H9 (cell line): ENCODE results near the gene HBS1L. TPM values are rescaled to one million over a fixed set of nuclear protein-coding genes. Genes with fewer than 3 reads are reported as not detected.

Experiments
- DNase-seq: peaks from one replicate; pipeline ENCODE4 v3.0.0-alpha.2; 2017
- H2AFZ ChIP-seq: one replicate; pipeline ENCODE4 v1.6.1; 2013; ENCODE audit warnings: mild to moderate bottlenecking, low read length, control low read depth, moderate library complexity
- H2AK5ac ChIP-seq: 2 replicates; pipeline ENCODE4 v1.6.1; 2013; ENCODE audit warnings: low read length, control low read depth, mixed read lengths; ENCODE audit not compliant: insufficient read length
- H2BK120ac ChIP-seq: one replicate; pipeline ENCODE4 v1.6.1; 2013; ENCODE audit warnings: low read depth, mild to moderate bottlenecking, low read length, control low read depth, inconsistent platforms; ENCODE audit not compliant: poor library complexity, severe bottlenecking
- H2BK12ac ChIP-seq: 2 replicates; pipeline ENCODE4 v1.6.1; 2013; ENCODE audit warnings: low read length, control low read depth, mixed read lengths, low read depth; ENCODE audit not compliant: insufficient read length
- H2BK15ac ChIP-seq: 2 replicates; pipeline ENCODE4 v1.6.1; 2013; ENCODE audit warnings: low read depth, low read length, control low read depth
- H2BK20ac ChIP-seq: one replicate; pipeline ENCODE4 v1.6.1; 2013; ENCODE audit warnings: low read depth, mild to moderate bottlenecking, low read length, control low read depth, inconsistent platforms; ENCODE audit not compliant: poor library complexity, severe bottlenecking
- H2BK5ac ChIP-seq: 2 replicates; pipeline ENCODE4 v1.6.1; 2013; ENCODE audit warnings: low read length, control low read depth, mixed read lengths; ENCODE audit not compliant: insufficient read length
- H3K14ac ChIP-seq: 2 replicates; pipeline ENCODE4 v1.6.1; 2013; ENCODE audit warnings: low read length, control low read depth; ENCODE audit not compliant: insufficient read depth
- H3K18ac ChIP-seq: 2 replicates; pipeline ENCODE4 v1.6.1; 2013; ENCODE audit warnings: low read depth, mild to moderate bottlenecking, mixed read lengths, low read length, control low read depth; ENCODE audit not compliant: insufficient read length
- H3K23ac ChIP-seq: 2 replicates; pipeline ENCODE4 v1.6.1; 2013; ENCODE audit warnings: low read length, control low read depth, mixed read lengths, low read depth; ENCODE audit not compliant: insufficient read length
- H3K23me2 ChIP-seq: 2 replicates; pipeline ENCODE4 v1.6.1; 2013; ENCODE audit warnings: low read depth, mild to moderate bottlenecking, mixed read lengths, low read length, control low read depth; ENCODE audit not compliant: insufficient read length, poor library complexity, severe bottlenecking
- H3K27ac ChIP-seq: 2 replicates; pipeline ENCODE4 v1.5.1; 2013; ENCODE audit warnings: low read length, control low read depth, mixed read lengths, low read depth; ENCODE audit not compliant: insufficient read length
- H3K27me3 ChIP-seq: 2 replicates; pipeline ENCODE4 v1.6.1; 2013; ENCODE audit warnings: low read length, control low read depth, inconsistent platforms; ENCODE audit not compliant: insufficient read depth
- H3K4ac ChIP-seq: 2 replicates; pipeline ENCODE4 v1.6.1; 2013; ENCODE audit warnings: low read depth, mild to moderate bottlenecking, control low read depth, inconsistent platforms, low read length, moderate library complexity
- H3K4me1 ChIP-seq: 2 replicates; pipeline ENCODE4 v1.6.1; 2013; ENCODE audit warnings: low read length, control low read depth, inconsistent platforms; ENCODE audit not compliant: insufficient read depth
- H3K4me2 ChIP-seq: 2 replicates; pipeline ENCODE4 v1.6.1; 2013; ENCODE audit warnings: low read length, control low read depth, mixed read lengths; ENCODE audit not compliant: insufficient read length, insufficient read depth
- H3K56ac ChIP-seq: 2 replicates; pipeline ENCODE4 v1.6.1; 2013; ENCODE audit warnings: low read depth, mild to moderate bottlenecking, mixed read lengths, low read length, control low read depth; ENCODE audit not compliant: insufficient read length
- H3K79me1 ChIP-seq: 2 replicates; pipeline ENCODE4 v1.6.1; 2013; ENCODE audit warnings: low read depth, mild to moderate bottlenecking, moderate library complexity, low read length, control low read depth, inconsistent platforms; ENCODE audit not compliant: insufficient read depth, poor library complexity, severe bottlenecking
- H3K79me2 ChIP-seq: 2 replicates; pipeline ENCODE4 v1.6.1; 2013; ENCODE audit warnings: low read length, control low read depth, inconsistent platforms; ENCODE audit not compliant: insufficient read depth
- H3K9ac ChIP-seq: 2 replicates; pipeline ENCODE4 v1.6.1; 2013; ENCODE audit warnings: low read length, control low read depth, mixed read lengths; ENCODE audit not compliant: insufficient read length; ENCODE audit errors: extremely low read depth
- H3K9me3 ChIP-seq: one replicate; pipeline ENCODE4 v1.6.1; 2013; ENCODE audit warnings: low read depth, low read length, inconsistent platforms; ENCODE audit not compliant: control insufficient read depth
- H3T11ph ChIP-seq: one replicate; pipeline ENCODE4 v1.6.1; 2013; ENCODE audit warnings: mild to moderate bottlenecking, low read length, control low read depth, inconsistent platforms
- H4K20me1 ChIP-seq: one replicate; pipeline ENCODE4 v1.6.1; 2013; ENCODE audit not compliant: control insufficient read depth, insufficient read length, insufficient read depth
- H4K5ac ChIP-seq: 2 replicates; pipeline ENCODE4 v1.6.1; 2013; ENCODE audit warnings: low read depth, mild to moderate bottlenecking, mixed read lengths, low read length, control low read depth; ENCODE audit not compliant: insufficient read length
- H4K8ac ChIP-seq: replicated peaks from 2 replicates; pipeline ENCODE4 v1.6.1; 2013; ENCODE audit warnings: low read length, control low read depth, mixed read lengths, low read depth; ENCODE audit not compliant: insufficient read length
- H4K91ac ChIP-seq: 2 replicates; pipeline ENCODE4 v1.6.1; 2013; ENCODE audit warnings: low read depth, mild to moderate bottlenecking, moderate library complexity, mixed read lengths, low read length, control low read depth; ENCODE audit not compliant: insufficient read length
- H3K27ac Mint-ChIP-seq, 3 experiments: 2 replicates in 2 of 3; 3 replicates in 1 of 3; pipeline ENCODE4 v1.8.0; 2020 to 2021; ENCODE audit warnings: mixed read lengths in 3 of 3, mild to moderate bottlenecking in 1 of 3, moderate library complexity in 1 of 3
- H3K27me3 Mint-ChIP-seq: 2 replicates; pipeline ENCODE4 v1.8.0; 2021; ENCODE audit warnings: low read depth, mild to moderate bottlenecking, moderate library complexity, mixed read lengths
- H3K36me3 Mint-ChIP-seq, 3 experiments: 2 replicates in 2 of 3; 3 replicates in 1 of 3; pipeline ENCODE4 v1.8.0; 2020 to 2021; ENCODE audit warnings: low read depth in 3 of 3, mixed read lengths in 3 of 3; ENCODE audit not compliant: insufficient read depth in 1 of 3
- H3K4me1 Mint-ChIP-seq, 2 experiments: 2 replicates each; pipeline ENCODE4 v1.8.0; 2020; ENCODE audit warnings: mixed read lengths in 2 of 2
- H3K4me3 Mint-ChIP-seq, 2 experiments: 2 replicates in 1 of 2; 3 replicates in 1 of 2; pipeline ENCODE4 v1.8.0; 2020 to 2021; ENCODE audit warnings: mild to moderate bottlenecking in 2 of 2, mixed read lengths in 2 of 2, moderate library complexity in 1 of 2
- H3K9me3 Mint-ChIP-seq, 2 experiments: 2 replicates in 1 of 2; 3 replicates in 1 of 2; pipeline ENCODE4 v1.8.0; 2020; ENCODE audit warnings: mild to moderate bottlenecking in 2 of 2, mixed read lengths in 2 of 2, moderate library complexity in 1 of 2
- CTCF ChIP-seq: fragments of 200-600 bp; sonication (generic); conservative IDR thresholded peaks from 3 replicates; pipeline ENCODE4 v1.8.0; 2021; ENCODE audit warnings: antibody characterized with exemption, mild to moderate bottlenecking
- WGBS: extraction: QIAGEN DNeasy Blood & Tissue Kit; methylation state at CpG from one replicate; pipeline ENCODE4 v1.1.7; 2013; ENCODE audit warnings: missing lambda C conversion rate, low lambda C conversion rate, mixed read lengths; ENCODE audit not compliant: insufficient read length; ENCODE audit errors: extremely low coverage; 5-methylcytosine and 5-hydroxymethylcytosine counted together
- total RNA-seq: library from RNA; stranded (reverse); gene quantifications from 2 replicates; pipeline ENCODE4 v1.2.1, GENCODE V29; 2021

The HBS1L gene
- total RNA-seq, 1 experiment from 2014 or later = 110 TPM

GRCh38 chr6:135033238-135033637, 21.4 kb downstream of the HBS1L start:
- Histone ChIP-seq H3K4me2 (no peak overlapping the region), H3K27me3 (no peaks in the 10 kb centered on the region), H3K14ac (no peak overlapping the region), H3K23me2 (no peaks in the 10 kb centered on the region), H4K5ac (no peak overlapping the region), H4K8ac (no peak overlapping the region), H4K20me1 (no peaks in the 10 kb centered on the region), H3K79me1 (no peaks in the 10 kb centered on the region), H2AK5ac (no peak overlapping the region), H3K9me3 (no peaks in the 10 kb centered on the region), H4K91ac (no peak overlapping the region), H2BK20ac (no peak overlapping the region), H3K27ac (no peak overlapping the region), H2BK120ac (no peak overlapping the region), H3K4me1 (no peaks in the 10 kb centered on the region), H3K18ac (no peak overlapping the region), H3K9ac (no peak overlapping the region), H3K4ac (no peak overlapping the region), H2AFZ (no peak overlapping the region), H2BK15ac (no peak overlapping the region), H3K23ac (no peak overlapping the region), H3K79me2 (no peaks in the 10 kb centered on the region), H2BK12ac (no peak overlapping the region), H3T11ph (no peak overlapping the region), H3K56ac (no peak overlapping the region), H2BK5ac (no peak overlapping the region)
- no peak for DNase-seq
- Mint-ChIP-seq H3K4me3 (no peak overlapping the region), H3K9me3 (no peaks in the 10 kb centered on the region), H3K27ac (peak overlapping the region in 1 of 3 experiments; percentile 44; a peak in 1 of 7 replicates), H3K36me3 (peaks cover 9 to 32% (median 30%) of the 10 kb centered on the region in 3 experiments; a peak in 6 of 7 replicates), H3K4me1 (no peaks in the 10 kb centered on the region), H3K27me3 (no peaks in the 10 kb centered on the region)
- WGBS = no CpG with 5 or more reads among the region's 3 CpGs
- no peak for TF ChIP-seq CTCF
